ENCODE data around the gene SLC12A5.

SLC12A5 gene

DNA sequence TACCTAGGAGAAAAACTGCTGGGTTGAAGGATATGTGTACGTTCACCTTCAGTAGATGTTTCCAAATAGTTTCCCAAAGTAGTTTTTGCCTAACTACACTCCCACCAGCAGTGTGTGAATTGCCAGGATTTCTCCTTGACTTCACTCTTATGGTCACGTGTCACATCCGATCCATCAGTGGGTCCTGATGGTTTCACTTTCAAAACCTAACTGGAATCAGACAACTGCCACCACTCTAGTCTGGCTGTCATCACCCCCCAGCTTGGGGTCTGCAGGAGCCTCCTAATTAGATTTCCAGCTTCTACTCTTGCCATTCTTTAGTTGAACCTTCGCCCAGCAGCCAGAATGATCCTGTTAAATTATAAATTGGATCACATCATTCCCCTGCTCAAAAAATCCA is 8.5 kb upstream of the SLC12A5 start:
- TF ChIP-seq, protein P1, sequence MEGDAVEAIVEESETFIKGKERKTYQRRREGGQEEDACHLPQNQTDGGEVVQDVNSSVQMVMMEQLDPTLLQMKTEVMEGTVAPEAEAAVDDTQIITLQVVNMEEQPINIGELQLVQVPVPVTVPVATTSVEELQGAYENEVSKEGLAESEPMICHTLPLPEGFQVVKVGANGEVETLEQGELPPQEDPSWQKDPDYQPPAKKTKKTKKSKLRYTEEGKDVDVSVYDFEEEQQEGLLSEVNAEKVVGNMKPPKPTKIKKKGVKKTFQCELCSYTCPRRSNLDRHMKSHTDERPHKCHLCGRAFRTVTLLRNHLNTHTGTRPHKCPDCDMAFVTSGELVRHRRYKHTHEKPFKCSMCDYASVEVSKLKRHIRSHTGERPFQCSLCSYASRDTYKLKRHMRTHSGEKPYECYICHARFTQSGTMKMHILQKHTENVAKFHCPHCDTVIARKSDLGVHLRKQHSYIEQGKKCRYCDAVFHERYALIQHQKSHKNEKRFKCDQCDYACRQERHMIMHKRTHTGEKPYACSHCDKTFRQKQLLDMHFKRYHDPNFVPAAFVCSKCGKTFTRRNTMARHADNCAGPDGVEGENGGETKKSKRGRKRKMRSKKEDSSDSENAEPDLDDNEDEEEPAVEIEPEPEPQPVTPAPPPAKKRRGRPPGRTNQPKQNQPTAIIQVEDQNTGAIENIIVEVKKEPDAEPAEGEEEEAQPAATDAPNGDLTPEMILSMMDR (IDR thresholded peaks at IDR 0.05; ENCODE audit: low read length, missing control alignments): no peak
- no peak overlapping the region for H3K4me3 ChIP-seq (replicated peaks; ENCODE audit: low read depth, low read length)
- DNase-seq (ENCODE audit: low read depth): no peak

DNA sequence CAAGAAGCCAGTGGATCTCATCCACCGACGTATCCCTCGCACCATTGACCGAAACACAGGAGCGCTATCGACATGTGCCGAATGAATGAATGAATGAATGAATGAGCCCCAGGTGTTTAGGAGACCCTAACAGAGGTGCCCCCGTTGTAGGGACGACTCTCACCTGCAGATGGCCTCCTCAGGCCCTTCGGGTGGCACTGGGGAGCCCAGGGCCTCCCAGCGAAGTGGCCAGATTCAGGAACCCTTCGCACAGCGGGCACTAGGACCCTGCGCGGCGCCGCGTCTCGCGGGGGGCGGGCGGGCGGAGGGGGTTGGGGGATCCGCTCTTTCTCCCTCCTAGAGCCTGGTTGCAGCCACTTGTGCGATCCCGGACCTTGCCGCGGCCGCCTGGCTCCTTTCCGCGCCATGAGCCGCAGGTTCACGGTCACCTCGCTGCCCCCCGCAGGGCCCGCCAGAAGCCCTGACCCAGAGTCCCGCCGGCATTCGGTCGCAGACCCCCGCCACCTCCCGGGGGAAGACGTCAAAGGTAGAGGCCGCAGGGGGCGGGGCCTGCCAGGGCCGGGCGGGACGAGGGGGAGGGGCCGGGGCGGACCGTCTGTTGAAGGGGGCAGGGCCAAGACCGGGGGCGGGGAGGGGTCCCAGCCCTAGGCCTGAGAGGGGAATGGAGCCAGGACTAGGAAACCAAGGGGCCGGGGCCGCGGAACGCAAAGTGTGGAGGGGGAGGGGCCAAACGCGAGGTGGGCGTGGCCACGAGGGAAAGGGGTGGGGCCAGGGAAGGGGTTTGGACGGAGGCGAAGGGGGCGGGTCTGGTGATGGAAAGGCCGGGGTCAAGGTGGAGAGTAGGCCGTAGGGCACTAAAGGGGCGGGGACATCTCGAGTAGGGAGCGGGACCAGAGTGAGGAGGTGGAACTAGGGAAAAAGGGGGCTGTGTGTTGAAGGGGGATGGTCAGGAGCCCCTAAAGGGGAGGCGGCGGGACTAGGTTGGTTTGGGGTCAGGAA is 7.4 kb upstream of the SLC12A5 start:
- DNase-seq (ENCODE audit: low read depth): peak; percentile 29
- TF ChIP-seq, protein P1 (IDR thresholded peaks at IDR 0.05; ENCODE audit: low read length, missing control alignments): no peak
- H3K4me3 ChIP-seq (replicated peaks; ENCODE audit: low read depth, low read length): peak overlapping the region; percentile 46

DNA sequence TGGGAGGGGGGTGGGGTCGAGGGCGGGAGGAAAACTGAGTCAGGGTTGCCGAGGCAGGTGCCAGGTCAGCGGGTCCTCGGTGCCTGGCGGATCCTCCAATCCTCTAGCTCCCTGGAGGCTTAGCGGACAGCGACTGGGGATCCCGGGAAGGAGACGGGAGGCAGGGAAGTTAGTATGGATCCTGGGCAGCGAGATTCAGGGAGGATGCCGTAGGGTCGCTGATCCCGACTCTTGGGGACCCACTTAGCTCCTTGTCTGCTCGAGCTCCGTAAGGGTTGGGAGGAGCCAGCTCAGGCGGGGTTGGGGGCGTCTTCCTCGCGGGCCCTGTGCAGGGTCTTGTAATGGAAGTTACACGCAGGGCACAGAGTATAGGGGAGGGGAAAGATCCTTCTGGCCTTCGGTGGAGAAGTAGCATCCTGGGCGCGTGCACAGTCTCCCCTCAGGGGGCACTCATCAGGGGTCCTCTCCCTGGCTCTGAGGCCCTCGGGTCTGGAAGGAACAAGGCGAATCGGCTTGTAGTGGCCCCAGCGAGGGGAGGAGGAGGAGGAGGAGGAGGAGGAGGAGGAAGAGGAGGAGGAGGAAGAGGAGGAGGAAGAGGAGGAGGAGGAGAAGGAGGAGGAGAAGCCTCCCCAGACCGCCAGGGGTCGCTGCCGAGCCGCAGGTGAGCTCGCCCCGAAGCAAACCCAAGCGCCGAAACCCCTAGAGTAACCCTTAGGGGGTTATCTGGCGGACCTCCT is 6.4 kb upstream of the SLC12A5 start:
- peak overlapping the region; percentile 27 for H3K4me3 ChIP-seq (replicated peaks; ENCODE audit: low read depth, low read length)
- TF ChIP-seq, protein P1 (IDR thresholded peaks at IDR 0.05; ENCODE audit: low read length, missing control alignments): peak; percentile 77
- DNase-seq (ENCODE audit: low read depth): peak; percentile 31

DNA sequence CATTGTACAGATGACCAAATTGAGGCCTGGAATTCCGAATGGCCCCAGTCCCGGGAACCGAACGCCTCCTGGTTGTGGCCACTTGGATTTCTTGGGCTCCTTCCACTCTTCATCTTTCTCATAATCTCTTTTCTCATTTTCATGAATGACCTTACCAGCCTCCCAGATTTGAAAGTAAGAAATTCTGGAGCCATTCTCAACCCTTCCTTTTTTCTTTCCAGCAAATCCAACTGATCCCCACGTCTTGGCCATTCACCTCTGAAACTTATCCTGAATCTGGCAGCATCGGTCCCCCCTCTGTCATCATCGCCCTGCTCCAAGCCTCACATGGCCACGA is 5.9 kb upstream of the SLC12A5 start:
- TF ChIP-seq, protein P1 (IDR thresholded peaks at IDR 0.05; ENCODE audit: low read length, missing control alignments): no peak
- no peak for DNase-seq (ENCODE audit: low read depth)
- no peak overlapping the region for H3K4me3 ChIP-seq (replicated peaks; ENCODE audit: low read depth, low read length)

DNA sequence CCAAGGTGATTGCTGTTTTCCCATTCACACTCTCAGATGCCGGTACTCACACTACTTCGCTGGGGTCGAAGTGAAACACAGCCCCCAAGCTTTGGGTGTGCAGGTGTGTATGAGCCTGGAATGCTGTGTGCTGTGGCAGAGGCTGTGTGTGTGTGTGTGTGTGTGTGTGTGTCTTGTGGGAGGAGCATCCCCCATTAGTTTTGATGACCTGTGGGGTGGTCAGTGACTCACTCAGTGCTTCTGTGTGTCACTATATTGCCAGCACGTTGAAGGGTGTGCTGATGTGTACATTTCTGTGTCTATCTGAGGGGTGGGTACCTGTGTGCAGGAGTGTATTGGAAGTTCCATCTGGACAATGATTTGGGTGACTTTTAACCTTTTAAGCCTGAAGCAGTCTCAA is 5.0 kb upstream of the SLC12A5 start:
- H3K4me3 ChIP-seq (replicated peaks; ENCODE audit: low read depth, low read length): no peak overlapping the region
- TF ChIP-seq, protein P1 (IDR thresholded peaks at IDR 0.05; ENCODE audit: low read length, missing control alignments): no peak
- DNase-seq (ENCODE audit: low read depth): no peak

DNA sequence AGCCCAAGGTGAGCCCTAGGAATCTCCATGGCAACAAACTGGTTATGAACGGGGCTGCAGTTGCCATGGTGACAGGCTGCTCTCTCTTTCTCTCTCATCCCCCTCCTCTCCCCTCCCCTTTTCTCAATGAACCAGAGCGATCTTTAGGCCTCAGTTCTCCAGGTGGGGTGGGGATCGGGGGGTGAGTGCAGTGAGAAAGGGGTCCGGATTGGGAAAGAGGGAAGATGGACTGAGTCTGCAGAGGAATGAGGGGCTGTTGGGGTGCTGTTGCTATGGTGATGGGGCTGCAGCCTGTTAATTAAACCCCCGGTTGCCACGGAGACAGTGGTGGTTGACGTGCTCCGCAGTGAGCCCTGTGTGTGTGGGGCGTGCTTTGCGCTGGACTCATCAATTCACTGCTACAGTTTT is 3.6 kb upstream of the SLC12A5 start:
- TF ChIP-seq, protein P1 (IDR thresholded peaks at IDR 0.05; ENCODE audit: low read length, missing control alignments): no peak
- DNase-seq (ENCODE audit: low read depth): no peak
- H3K4me3 ChIP-seq (replicated peaks; ENCODE audit: low read depth, low read length): no peak overlapping the region
